ENCODE measurements around the gene BCL2. TPM values are rescaled to one million over a fixed set of nuclear protein-coding genes. Genes with fewer than 3 reads are reported as not detected.

BCL2 gene
- total RNA-seq, 1 experiment from 2014 or later = 6.3 TPM

DNA sequence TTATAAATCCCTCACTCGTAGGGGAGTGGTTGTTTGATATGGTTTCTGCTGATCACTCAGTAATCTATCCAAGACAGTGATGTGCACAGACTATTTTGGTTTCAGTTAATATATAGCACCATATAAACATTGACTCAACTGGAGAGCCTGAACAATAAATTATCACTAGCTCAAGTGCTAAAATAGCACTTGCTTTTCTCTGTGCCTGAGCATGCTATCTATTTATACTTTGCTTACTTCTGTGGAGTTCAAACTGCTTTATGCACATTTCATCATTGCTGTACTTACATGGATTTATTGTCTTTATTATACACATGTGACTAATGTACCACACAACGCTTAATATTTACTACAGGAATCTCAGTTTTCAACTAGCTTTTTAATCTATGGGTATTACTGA, 133.6 kb downstream of the BCL2 start:
- no peak for DNase-seq (ENCODE audit: low read depth)

DNA sequence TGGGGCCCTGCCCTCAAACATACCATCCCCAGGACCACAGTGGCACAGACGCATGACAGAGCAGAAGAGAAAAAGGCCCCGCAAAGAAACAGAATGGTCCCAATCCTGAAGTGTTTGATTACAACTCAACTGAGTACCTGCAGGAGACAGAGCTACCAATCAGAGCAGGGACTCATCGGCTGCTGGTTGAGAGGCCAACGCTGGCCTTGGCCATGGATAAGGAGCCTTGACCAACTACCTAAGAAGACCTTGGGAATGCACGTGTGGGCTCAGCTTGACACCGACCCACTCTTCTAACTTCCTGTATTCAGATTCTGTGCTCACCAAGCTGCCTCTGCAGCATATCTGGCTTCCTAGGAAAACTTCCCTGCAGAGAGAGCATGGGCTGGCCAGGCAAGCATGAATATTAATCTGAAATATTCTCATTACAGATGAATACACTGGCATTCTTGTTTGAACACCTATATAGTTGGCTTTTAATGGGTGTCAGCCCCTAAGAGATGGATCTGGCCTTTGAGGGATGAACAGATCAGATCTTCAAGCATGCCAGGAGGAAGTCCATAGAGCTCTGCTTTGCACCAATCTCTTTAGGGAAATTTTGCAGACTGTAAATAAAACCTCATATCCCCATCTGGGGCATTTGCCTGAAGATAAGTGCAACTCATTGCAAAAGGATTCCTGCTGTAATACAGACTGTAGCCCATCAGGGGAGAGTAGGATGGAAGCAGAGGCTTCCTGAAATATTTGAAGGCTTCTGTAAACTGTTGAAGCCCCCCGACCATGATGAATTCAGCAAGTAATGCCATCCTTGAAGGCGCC, 135.4 kb downstream of the BCL2 start:
- DNase-seq (ENCODE audit: low read depth) = no peak

DNA sequence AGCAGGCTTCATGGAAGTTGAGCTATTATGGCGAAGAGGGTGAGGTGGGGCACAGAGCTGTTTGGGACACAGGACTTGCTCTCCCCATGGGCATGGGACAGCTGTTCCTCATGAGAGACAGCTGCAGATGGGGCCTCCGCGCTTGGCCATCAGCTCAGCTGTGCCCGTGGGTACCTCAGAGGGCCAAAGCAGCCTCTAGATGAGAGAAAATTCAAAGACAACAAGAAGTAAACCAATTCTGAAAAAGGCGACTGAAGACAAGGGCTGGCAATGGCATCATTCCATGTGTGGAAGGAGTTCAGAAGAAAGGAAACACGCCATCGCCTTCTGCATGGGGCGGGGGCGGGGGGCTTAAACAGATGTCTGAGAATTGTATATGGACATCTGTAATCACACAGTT, 136.2 kb downstream of the BCL2 start:
- no peak for DNase-seq (ENCODE audit: low read depth)

DNA sequence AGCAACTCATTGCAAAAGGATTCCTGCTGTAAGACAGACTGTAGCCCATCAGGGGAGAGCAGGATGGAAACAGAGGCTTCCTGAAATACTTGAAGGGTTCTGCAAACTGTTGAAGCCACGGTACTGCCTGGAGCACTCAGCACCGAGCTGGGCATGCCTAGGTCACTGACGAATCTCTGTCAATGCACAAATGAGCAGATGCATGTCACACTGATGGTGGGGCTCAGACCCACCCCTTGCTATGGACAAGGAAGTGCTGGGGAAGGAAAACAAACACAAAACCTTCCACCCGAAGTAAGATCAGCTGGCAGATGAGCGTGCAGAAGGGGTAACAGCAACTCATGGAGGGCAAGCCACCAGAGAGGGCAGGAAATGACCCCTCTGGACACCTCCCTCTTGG, 136.7 kb downstream of the BCL2 start:
- no peak for DNase-seq (ENCODE audit: low read depth)

DNA sequence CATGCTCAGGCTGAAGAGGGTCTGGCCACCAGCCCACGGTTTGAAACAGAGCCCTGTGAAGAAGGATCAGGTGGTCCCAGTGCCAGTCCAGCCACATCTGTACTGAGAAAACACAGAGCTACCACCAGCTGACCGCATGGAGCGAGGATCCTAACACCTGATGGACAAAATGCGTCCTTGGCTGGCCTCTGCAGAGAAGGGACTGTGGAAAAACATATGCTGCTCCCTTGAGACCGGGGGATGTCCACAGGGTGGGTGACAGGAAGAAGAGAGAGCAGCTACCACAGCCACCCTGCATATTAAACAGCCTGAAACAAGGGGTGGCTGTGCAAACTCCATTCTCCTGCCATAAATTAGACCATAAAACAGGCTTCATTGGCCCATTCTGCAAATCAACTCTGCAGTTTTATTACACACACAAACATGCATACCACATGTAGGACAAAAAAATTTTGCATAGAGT, 137.2 kb downstream of the BCL2 start:
- DNase-seq (ENCODE audit: low read depth) = no peak

DNA sequence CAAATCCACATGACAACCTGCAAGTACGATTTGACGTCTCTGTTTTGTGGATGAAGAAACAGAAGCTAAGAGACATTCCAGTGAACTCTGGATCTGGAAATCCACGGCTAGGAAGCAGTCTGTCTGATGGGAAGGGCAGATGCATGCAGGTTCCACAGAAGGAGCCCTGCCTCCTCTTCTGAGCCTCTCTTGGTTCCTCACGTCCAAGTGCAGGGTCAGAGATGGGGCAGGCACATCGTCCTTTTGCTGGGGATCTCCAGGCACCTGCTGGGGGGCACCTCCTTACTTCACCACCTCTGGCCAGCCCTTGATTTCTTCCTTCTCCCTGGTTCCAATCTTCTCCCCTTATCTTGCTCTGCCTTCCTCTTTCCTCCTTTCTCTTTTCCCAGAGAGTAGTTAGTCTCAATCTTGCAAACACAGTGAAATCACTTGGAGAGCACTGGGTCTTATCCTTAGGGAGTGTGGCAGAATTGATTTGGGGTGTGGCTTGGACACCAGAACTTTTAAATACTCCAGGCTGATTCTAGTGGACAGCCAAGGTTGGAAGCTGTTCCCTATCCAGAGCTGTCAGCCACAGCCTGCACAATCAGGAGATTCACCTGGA, 137.8 kb downstream of the BCL2 start:
- DNase-seq (ENCODE audit: low read depth) = no peak

DNA sequence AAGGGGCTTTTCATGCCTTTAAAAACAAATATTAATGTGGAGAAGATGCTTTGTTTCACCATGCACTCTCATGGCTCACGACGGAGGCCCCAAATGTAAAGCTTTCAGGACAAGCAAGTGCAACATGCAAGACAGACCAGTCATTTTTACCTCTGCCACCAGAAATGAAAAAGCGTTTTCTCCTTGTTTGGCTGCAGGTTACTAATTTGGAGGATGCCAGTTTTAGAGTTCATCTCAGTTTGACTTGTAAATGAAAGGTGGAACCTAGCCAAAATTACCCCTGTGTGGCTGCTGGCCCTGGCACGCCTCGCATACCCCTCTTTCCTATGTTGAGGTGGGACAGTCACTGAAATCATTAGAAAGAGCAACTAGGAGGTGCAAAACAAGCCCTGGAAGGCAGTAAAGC, 138.6 kb downstream of the BCL2 start:
- no peak for DNase-seq (ENCODE audit: low read depth)

DNA sequence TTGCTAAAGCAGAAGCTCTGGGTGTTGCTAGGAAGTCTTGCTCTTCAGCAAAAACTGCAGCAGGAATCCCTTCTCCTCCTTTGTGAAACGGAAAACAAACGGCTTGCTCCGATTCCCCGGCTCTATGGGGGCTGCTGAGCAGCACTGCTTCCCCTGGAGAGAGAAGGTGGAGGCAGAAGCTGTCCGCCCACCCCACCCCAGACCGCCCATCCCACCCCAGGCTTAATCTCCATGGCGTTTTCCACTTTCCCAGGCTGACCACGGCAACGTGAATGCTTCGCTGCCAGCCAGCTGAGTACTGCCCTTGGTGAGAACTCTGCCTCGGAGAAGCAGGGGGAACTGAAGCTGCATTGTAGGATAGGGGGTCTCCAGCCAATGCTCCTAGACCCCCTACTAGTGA, 139.2 kb downstream of the BCL2 start:
- no peak for DNase-seq (ENCODE audit: low read depth)

DNA sequence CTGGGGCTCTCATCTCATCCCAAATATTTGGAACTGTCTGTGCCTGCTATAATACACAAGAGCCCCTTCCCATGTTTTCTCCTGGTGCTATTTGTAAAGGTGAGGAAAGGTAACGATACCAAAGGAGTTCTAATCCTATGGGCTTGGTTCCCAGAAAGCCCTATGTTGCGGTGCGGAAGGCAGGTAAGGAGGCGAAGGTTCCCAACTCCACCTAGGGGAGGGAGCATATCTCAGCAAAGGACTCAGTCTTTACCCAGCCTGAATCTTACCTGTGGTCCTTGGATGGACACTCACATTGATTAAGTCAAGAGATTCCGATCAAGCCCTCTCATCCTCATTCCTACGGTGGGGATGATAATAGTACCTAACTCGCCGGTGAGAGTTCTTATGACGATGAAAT, 140.1 kb downstream of the BCL2 start:
- no peak for DNase-seq (ENCODE audit: low read depth)

DNA sequence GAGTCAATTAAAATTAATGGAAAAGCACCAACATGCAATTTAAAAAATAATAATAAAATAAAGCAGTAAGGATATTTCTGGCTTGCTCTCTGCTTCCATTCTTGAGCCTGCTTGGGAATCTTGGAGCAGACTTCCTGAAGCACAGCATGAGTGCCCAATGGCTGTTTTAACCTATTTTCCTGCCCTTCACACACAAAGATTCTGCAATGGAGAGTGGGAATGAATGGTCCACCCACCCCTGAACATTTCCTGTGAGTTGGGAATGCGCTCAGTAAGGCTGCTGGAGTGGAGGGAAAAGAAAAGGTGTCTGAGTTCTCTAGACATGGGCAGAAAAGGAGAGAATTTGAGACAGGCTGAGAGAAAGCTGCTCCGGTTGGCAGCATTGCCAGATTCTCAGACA, 140.6 kb downstream of the BCL2 start:
- DNase-seq (ENCODE audit: low read depth) = no peak

DNA sequence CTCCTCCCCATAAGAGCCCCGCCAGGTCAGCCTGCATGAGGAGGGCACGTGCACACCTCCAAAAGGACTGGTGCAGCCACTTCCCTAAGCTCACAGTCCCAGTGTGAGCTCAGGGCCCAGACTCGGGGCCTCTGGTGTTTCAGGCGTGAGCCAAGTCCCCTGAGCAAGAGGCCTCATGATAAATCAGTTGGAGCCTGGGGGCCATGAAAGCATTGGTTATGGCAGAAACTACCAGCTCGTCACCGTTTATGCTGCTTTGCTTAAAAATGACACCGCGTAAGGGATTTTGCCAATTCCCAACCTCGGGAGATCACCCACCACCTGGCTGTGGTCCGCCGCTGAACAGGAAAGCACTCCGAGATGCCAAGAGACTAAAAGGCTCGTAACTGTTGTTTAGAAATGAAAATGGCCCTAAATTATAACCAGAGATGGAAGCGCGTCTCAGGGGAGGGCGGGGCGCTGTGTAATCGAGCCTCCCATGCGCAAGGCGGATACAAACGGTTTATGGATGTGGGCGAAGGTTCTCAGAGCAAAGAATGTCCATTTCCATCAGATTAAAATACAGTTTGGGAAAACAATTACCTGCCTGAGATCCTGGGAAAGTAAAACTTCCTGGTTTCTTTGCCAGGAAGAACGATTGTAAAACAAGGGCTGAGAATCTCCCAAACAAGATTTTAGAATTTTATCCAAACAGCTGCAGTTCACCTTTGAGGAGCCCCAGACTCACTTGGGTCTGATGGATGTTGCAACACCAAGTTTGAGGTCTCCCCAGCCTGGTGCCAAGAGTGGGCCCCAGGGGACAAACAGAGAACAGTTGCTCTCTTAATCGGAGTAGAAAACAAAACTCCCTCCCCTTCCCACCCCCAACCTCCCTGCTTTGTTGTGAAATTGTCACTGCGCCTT, 141.4 kb downstream of the BCL2 start:
- DNase-seq (ENCODE audit: low read depth) = no peak

DNA sequence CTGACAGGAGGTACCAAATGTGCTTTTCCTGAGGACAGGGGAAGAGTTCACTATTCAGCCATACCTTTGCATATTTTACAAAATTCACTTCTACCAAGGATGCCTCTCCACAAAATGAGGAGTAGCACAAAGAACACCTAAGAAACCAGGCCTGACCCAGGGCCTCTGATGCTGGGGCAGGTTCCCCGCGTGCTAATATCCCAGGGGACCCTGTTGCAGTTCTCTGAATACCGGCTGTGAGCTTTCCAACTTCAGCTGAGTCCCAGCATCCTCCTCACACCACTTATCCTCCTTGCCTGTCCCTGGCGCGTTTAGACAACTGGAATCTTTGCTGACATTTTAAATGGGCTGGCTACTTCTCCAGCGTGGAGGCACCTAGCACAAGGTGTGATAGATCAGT, 142.3 kb downstream of the BCL2 start:
- DNase-seq (ENCODE audit: low read depth) = no peak

DNA sequence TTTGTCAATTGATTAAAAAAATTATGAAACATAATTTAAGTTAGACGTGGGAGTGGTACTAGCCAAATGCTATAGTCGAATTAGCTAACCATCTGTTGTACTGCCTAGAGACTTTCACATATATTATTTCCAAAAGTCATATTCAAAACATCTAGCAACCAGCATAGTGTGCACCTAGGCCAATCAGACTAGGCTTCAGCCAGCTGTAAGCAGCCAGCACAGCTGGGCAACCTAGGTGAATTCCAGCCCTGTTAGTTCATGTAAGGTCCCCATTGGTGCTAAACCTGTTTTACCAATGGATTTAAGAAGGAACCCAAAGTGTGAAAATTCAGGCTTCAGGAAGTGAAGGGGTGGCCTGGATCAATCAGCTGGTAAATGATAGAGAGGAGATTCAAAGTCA, 144.3 kb downstream of the BCL2 start:
- DNase-seq (ENCODE audit: low read depth) = no peak

DNA sequence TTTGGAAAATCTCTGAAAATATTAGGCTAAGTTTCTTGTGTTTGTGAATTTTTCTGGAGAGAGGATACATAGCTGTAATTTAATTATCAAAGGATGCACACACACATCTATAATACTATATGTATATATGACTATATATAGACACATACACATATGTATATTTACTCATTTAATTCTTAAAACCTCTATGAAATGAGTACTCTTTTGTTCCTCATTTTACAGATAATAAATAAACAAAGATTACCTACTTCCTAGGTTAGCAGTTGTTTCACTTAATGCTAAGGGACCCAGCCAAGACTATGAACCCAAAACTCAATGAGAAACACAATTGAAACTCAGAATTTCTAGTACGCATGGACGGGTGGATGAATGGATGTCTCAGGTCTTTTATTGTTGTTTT, 145.6 kb downstream of the BCL2 start:
- DNase-seq (ENCODE audit: low read depth) = no peak

DNA sequence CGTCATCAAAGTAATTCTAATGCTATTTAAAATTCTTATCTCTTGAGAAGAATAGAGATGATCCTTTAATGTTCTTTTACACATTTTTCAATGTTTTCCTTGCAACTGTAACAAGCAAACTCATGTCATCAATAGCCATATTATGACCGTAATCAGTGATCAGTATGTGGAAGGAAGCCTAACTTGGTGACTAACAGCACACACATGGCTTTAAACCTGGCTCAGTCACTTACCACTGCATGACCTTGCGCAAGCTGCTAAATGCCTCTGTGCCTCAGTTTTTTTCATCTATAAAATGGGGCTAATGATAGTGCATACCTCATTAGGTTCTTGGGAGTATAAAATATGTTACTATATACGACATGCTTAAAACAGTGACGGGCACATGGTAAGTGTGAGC, 149.7 kb downstream of the BCL2 start:
- DNase-seq (ENCODE audit: low read depth) = no peak

DNA sequence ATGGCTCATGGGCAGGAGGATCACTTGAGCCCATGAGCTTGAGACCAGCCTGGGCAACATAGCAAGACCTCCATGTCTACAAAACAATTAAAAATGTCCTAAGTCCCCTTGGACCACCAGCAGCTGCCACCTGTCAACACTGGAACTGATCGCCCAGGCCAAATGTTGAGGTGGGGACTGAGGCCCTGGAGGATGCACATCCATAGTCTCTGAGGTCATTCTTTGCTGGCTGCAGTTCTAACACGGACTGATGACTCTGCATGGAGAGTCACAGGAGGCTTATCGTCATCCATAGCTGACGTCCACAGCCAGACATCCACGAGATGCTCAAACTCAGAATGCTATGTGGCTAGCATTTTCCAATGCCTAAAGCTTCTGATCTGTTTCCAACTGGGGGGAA, 151.3 kb downstream of the BCL2 start:
- DNase-seq (ENCODE audit: low read depth) = no peak

DNA sequence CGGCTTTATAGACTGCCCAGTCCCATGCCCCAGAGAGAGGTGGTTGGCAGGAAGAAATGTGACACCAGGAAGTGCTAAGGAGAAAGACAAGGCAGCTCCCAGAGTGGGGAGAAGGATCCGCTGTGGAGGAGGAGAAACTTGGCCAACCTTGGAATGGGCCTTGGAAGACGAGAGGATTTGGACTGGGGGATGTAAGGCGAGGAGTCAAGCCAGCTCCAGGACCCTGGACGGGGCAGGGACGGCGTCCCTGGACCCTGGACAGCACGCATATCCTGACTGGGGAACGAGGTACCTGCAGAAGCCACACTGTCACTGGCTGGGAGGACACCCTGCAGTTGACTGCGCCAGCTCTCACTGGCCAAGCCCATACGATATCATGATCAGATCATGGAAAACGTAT, 153.4 kb downstream of the BCL2 start:
- no peak for DNase-seq (ENCODE audit: low read depth)

DNA sequence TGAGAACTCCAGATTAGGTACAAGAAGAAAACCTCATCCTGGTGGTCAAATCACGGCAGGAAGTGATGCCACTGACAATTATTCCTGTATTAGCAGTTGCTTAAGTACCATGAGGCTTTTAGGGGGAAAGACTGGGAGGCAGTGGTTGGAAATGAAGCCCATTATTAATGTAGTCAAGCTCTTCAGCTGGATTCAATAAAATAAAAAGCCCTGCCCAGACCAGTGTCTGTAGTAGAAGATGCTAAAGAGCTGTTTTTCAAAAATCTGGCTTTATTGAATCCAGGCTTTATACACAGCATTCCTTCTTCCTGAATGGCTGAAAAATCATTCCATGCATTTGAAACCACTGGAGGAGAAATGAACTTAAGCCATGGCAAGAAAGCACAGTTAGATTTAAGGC, 155.2 kb downstream of the BCL2 start:
- DNase-seq (ENCODE audit: low read depth) = no peak

DNA sequence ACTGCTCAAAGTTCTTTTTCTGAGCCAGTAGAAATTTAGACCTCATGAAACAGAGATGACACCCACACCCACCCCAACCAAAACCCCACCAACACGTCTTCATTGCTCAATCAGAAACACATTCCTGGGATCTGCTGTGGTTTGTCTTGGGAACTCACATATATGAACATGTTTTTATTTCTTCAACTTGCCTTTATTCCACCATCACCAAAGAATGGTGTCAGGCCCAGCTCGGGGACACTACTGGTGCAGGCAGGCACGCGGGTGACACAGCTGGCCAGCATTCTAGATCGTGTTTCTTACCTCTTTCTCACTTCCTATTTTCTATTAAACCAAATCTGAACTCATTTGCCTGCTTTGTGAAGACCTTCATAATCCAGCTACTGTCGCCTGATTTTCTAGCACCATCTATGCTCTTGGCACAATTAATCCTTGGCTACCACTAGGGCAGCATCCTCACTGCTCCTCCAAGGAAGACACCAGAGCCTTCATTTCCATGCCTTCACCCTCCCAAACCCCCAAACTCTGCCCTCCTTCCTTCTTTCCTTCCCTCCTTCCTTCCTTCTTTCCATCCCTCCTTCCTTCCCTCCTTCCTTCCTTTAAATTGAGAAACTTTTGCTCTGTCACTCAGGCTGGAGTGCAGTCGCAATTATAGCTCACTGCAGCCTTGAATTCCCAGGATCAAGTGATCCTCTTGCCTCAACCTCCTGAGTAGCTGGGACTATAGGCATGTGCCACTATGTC, 157.1 kb downstream of the BCL2 start:
- DNase-seq (ENCODE audit: low read depth) = no peak

DNA sequence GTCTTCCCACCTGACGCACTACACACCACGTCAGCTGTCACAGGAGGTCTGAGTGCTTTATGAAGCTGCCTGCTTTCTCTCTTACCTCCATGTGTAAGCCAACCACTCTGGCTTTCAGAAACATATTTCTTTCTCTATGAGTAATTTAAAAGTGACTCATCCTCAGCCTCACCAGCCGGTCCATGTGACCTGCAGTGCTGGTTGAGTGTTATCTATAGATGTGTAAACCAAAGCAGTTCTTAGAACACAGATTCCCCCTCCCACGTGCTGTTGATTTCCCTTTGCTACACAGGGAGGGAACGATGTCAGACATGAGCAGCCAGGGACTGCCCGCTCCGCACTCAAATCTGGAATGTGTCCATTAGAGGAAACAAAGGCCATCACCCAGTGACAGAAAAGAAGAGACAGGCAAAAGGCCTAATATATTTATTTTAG, 157.8 kb downstream of the BCL2 start:
- peak; percentile 96 for DNase-seq (ENCODE audit: low read depth)

DNA sequence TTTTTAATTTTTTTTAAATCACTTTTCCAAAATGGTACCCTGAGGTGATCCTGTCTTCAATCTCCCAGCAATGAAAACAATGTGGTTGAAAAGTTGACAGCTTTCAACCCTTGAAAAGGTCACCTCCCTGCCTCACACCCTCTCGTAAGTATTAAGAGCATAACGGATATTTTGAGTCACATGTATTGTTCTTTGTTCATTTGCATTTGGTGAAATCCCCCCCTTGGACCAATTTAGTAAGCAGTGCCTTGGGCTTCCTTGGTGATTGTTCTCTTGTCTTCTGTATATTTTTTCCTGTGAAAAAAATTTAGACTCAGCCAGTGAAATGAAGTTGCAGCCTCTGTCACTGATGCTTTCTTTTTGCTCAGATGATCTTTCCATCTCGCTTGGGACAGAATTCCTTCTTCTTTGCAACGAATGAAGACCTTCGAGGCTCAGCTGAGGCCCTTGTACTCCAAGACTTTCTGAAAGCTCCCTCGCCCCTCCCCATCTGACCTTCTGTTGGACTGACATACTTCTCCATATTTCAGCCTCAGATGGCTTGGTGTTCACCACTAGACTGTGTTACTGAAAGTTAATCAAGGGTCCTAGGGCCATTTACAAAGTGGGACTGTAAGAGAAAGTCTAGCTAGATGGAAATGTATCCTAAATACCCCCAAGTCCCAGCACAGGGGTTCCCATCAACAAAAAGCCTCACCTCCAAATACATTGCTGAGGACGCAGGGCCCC, 158.4 kb downstream of the BCL2 start:
- DNase-seq (ENCODE audit: low read depth) = no peak

Data from HT1080 (cell line).